ENCODE results near the gene ACP1. TPM values are rescaled to one million over a fixed set of nuclear protein-coding genes. Genes with fewer than 3 reads are reported as not detected.

The ACP1 gene
- total and polyA plus RNA-seq, 2 experiments from 2014 or later = 189 to 281 TPM

GRCh38 chr2:253202-253638 is 11.5 kb upstream of the ACP1 start:
- ATAC-seq (no peak), DNase-seq (ENCODE audit: low spot score) (no peak)
- H3F3A ChIP-seq (replicated peaks; ENCODE audit: low read depth) = no peaks in the 10 kb centered on the region
- H3K4me1 Mint-ChIP-seq = peaks cover 14% of the 10 kb centered on the region
- no peak overlapping the region for H2AFZ ChIP-seq
- H3K36me3 ChIP-seq (ENCODE audit: insufficient read depth) = peaks cover 8% of the 10 kb centered on the region
- no peaks in the 10 kb centered on the region for H4K20me1 ChIP-seq (replicated peaks; ENCODE audit: insufficient read depth)
- TF ChIP-seq ZNF114 (CRISPR knock-in tag; IDR thresholded peaks at IDR 0.05) (no peak), STAT1 (IDR thresholded peaks at IDR 0.05; ENCODE audit: unreplicated experiment) (no peak), CTCF (conservative IDR thresholded peaks at IDR 0.05; ENCODE audit: low read depth in 2 of 2) (no peak)
- H3K9me3 Mint-ChIP-seq = peaks cover 15% of the 10 kb centered on the region
- no peaks in the 10 kb centered on the region for H3K9me2 ChIP-seq (ENCODE audit: insufficient read depth)
- H3K4me1 ChIP-seq (ENCODE audit: insufficient read depth) = peaks cover 4% of the 10 kb centered on the region; the same call in 1 of the 2 replicates
- peaks cover 4% of the 10 kb centered on the region for H3K27me3 Mint-ChIP-seq (ENCODE audit: insufficient read depth, low read depth, poor library complexity)
- H3K4me3 ChIP-seq = no peak overlapping the region
- H3K4me3 Mint-ChIP-seq = no peak overlapping the region
- H3K27me3 ChIP-seq (ENCODE audit: insufficient read depth) = no peaks in the 10 kb centered on the region
- peaks cover 23% of the 10 kb centered on the region for H3K36me3 Mint-ChIP-seq (ENCODE audit: low read depth)
- H3K27ac Mint-ChIP-seq = peak overlapping the region; percentile 70; the same call in 1 of the 2 replicates
- H3K4me2 ChIP-seq = no peak overlapping the region
- H3K27ac ChIP-seq (ENCODE audit: low read depth) = no peak overlapping the region
- 0 out of 2 replicates have a peak, but pooled peaks cover 6% of the 10 kb centered on the region for H3K79me2 ChIP-seq (replicated peaks; ENCODE audit: insufficient read depth)

GRCh38 chr2:254241-254640 is 10.5 kb upstream of the ACP1 start:
- no peak overlapping the region for H3K27ac Mint-ChIP-seq

GRCh38 chr2:255195-255594 is 9.6 kb upstream of the ACP1 start:
- Histone ChIP-seq H3K36me3 (ENCODE audit: insufficient read depth) (peaks cover 14% of the 10 kb centered on the region), H3K9me2 (ENCODE audit: insufficient read depth) (no peaks in the 10 kb centered on the region)
- no peak for TF ChIP-seq JUNB (IDR thresholded peaks at IDR 0.05; ENCODE audit: unreplicated experiment)
- no peak for TF ChIP-seq ZNF114 (CRISPR knock-in tag; IDR thresholded peaks at IDR 0.05)
- TF ChIP-seq CREB1 (CRISPR knock-in tag; IDR thresholded peaks at IDR 0.05; ENCODE audit: low read depth) = no peak
- TF ChIP-seq ZNF331 (CRISPR knock-in tag; IDR thresholded peaks at IDR 0.05; ENCODE audit: low read depth) = no peak
- no peak for TF ChIP-seq POLR2AphosphoS5 (IDR thresholded peaks at IDR 0.05; ENCODE audit: low read depth)
- no peak for TF ChIP-seq CTCF (conservative IDR thresholded peaks at IDR 0.05; ENCODE audit: low read depth in 2 of 2)
- TF ChIP-seq NANOG (IDR thresholded peaks at IDR 0.05; ENCODE audit: borderline replicate concordance) = no peak
- TF ChIP-seq REST (IDR thresholded peaks at IDR 0.05; ENCODE audit: unreplicated experiment) = no peak

More at GRCh38 chr2:254241-254640, 10.5 kb upstream of the ACP1 start:
- peaks cover 33% of the 10 kb centered on the region for H3K36me3 Mint-ChIP-seq (ENCODE audit: low read depth)
- H3K27me3 ChIP-seq (ENCODE audit: insufficient read depth) = no peaks in the 10 kb centered on the region
- H3K4me3 ChIP-seq = no peak overlapping the region
- H3K4me2 ChIP-seq = no peak overlapping the region
- peak overlapping the region; percentile 20; the same call in 1 of the 2 replicates for H3K27ac ChIP-seq (ENCODE audit: low read depth)
- peaks cover 14% of the 10 kb centered on the region for H3K36me3 ChIP-seq (ENCODE audit: insufficient read depth)
- no peak for TF ChIP-seq POLR2AphosphoS5 (IDR thresholded peaks at IDR 0.05; ENCODE audit: low read depth)
- TF ChIP-seq ZNF331 (CRISPR knock-in tag; IDR thresholded peaks at IDR 0.05; ENCODE audit: low read depth) = no peak
- no peak for TF ChIP-seq JUNB (IDR thresholded peaks at IDR 0.05; ENCODE audit: unreplicated experiment)
- no peak for TF ChIP-seq CREB1 (CRISPR knock-in tag; IDR thresholded peaks at IDR 0.05; ENCODE audit: low read depth)
- peaks cover 4% of the 10 kb centered on the region for H3K27me3 Mint-ChIP-seq (ENCODE audit: insufficient read depth, low read depth, poor library complexity)
- H3K4me1 ChIP-seq (ENCODE audit: insufficient read depth) = peaks cover 4% of the 10 kb centered on the region; the same call in 1 of the 2 replicates
- peaks cover 24% of the 10 kb centered on the region for H3K9me3 Mint-ChIP-seq
- H3K79me2 ChIP-seq (replicated peaks; ENCODE audit: insufficient read depth) = peaks cover 9% of the 10 kb centered on the region; the same call in 1 of the 2 replicates
- H3F3A ChIP-seq (replicated peaks; ENCODE audit: low read depth) = no peaks in the 10 kb centered on the region
- no peak overlapping the region for H3K4me3 Mint-ChIP-seq
- no peaks in the 10 kb centered on the region for H4K20me1 ChIP-seq (replicated peaks; ENCODE audit: insufficient read depth)
- no peaks in the 10 kb centered on the region for H3K9me2 ChIP-seq (ENCODE audit: insufficient read depth)
- no peak for DNase-seq (ENCODE audit: low spot score)
- no peak overlapping the region for H2AFZ ChIP-seq
- H3K4me1 Mint-ChIP-seq = peaks cover 14% of the 10 kb centered on the region
- ATAC-seq = no peak

More at GRCh38 chr2:255195-255594, 9.6 kb upstream of the ACP1 start:
- peaks cover 14% of the 10 kb centered on the region for H3K4me1 Mint-ChIP-seq
- ATAC-seq = no peak
- no peaks in the 10 kb centered on the region for H3F3A ChIP-seq (replicated peaks; ENCODE audit: low read depth)
- H3K36me3 Mint-ChIP-seq (ENCODE audit: low read depth) = peaks cover 40% of the 10 kb centered on the region
- no peak overlapping the region for H3K4me2 ChIP-seq
- H3K27me3 ChIP-seq (ENCODE audit: insufficient read depth) = no peaks in the 10 kb centered on the region
- H3K4me3 Mint-ChIP-seq = no peak overlapping the region
- no peak for DNase-seq (ENCODE audit: low spot score)
- H3K27ac ChIP-seq (ENCODE audit: low read depth) = no peak overlapping the region
- peaks cover 27% of the 10 kb centered on the region for H3K9me3 Mint-ChIP-seq
- peaks cover 18% of the 10 kb centered on the region for H3K79me2 ChIP-seq (replicated peaks; ENCODE audit: insufficient read depth)
- H4K20me1 ChIP-seq (replicated peaks; ENCODE audit: insufficient read depth) = no peaks in the 10 kb centered on the region; the same call in 1 of the 2 replicates
- no peak overlapping the region for H2AFZ ChIP-seq
- peaks cover 4% of the 10 kb centered on the region for H3K27me3 Mint-ChIP-seq (ENCODE audit: insufficient read depth, low read depth, poor library complexity)
- no peak overlapping the region for H3K27ac Mint-ChIP-seq
- H3K4me1 ChIP-seq (ENCODE audit: insufficient read depth) = peaks cover 4% of the 10 kb centered on the region; the same call in 1 of the 2 replicates
- no peak overlapping the region for H3K4me3 ChIP-seq

Data from GM23338 (cell line).